Gastroesophageal sphincter (tissue), 3 donors: Measurements from ENCODE around the gene AKT3.

Source experiments
- CTCF ChIP-seq, 4 experiments: fragments of 200-600 bp in 2 of 4; fragments of 450-650 bp in 2 of 4; sonication (generic) in 1 of 4; IDR thresholded peaks; one replicate each; pipeline ENCODE4 v1.5.1; 2017 to 2019; ENCODE audit warnings: antibody characterized with exemption in 4 of 4, mild to moderate bottlenecking in 2 of 4, moderate library complexity in 2 of 4
- EP300 ChIP-seq: sonication (generic); formaldehyde crosslinking; IDR thresholded peaks from one replicate; pipeline ENCODE4 v1.6.1; 2017; ENCODE audit warnings: antibody characterized with exemption, mild to moderate bottlenecking
- POLR2A ChIP-seq, 2 donors: fragments of 450-650 bp; IDR thresholded peaks; one replicate each; pipeline ENCODE4 v1.6.1; 2017; ENCODE audit warnings: antibody characterized with exemption in 2 of 2, mild to moderate bottlenecking in 2 of 2, moderate library complexity in 1 of 2

- TF ChIP-seq CTCF (IDR thresholded peaks at IDR 0.05) = no peak
- no peak for TF ChIP-seq EP300
- TF ChIP-seq POLR2A (IDR thresholded peaks at IDR 0.05) = no peak
Measured at GRCh38 chr1:243658594-243659105, 191.4 kb downstream of the AKT3 start.
